Measurements from ENCODE around the gene DYNLRB1. TPM values are rescaled to one million over a fixed set of nuclear protein-coding genes. Genes with fewer than 3 reads are reported as not detected.

DYNLRB1 gene
- total and polyA plus RNA-seq, 12 donors, result 132 to 408 (median 152) TPM

DNA sequence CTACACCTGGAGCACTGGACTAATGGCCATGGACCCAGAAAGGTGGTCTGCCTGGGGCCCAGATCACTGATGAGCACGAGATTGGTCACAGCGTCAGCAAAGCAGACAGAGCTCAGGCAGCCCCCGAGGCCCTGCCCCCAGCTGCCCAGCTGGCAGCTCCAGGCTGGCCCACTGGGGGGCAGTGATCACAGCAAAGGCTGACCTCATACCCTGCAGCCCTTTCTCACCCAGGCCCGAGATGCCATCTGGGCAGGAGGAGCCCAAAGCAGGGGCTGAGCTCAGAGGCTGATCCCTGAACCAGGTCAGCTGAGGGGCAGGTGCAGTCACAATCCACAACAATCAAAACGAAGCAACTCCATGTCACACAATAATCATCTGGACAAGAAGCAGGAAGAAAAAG, 46.4 kb downstream of the DYNLRB1 start:
- intact Hi-C loops (cut with DNase I), result no loop called here
- no peak overlapping the region for H3K27ac ChIP-seq

DNA sequence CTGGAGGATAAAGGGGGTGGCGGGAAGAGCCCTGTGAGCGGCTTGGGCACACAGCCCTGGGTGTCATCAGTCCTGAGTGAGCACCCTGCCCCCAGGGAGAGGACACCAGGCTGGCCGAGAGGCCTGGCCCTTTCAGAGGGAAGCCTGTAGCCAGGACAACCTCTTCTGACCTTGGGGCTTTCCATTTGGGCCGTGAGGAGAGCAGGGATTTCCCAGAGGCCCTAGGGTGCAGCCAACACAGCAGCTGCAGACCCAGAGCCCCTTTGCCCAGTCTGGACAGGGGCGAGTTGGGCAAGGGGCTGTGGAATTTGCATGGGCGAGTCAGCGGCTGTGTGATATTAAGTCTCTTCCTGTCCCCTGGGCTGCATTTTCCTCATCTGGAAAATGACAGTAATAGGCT, 48.6 kb downstream of the DYNLRB1 start:
- peaks cover 0 to 33% (median 4%) of the 10 kb centered on the region in 9 donors for H3K36me3 ChIP-seq
- ATAC-seq (peak in 6 of 8 donors; percentile 21 to 52 (median 46)), DNase-seq (no peak)
- H3K9me3 ChIP-seq, result no peaks in the 10 kb centered on the region
- H3K4me3 ChIP-seq, result no peak overlapping the region
- H3K27me3 ChIP-seq, result no peaks in the 10 kb centered on the region
- 61 to 62% methylated on average over 7 of the region's 7 CpGs for WGBS, 2 donors
- peaks cover 0 to 8% (median 4%) of the 10 kb centered on the region in 9 donors for H3K4me1 ChIP-seq
- TF ChIP-seq, protein P1, sequence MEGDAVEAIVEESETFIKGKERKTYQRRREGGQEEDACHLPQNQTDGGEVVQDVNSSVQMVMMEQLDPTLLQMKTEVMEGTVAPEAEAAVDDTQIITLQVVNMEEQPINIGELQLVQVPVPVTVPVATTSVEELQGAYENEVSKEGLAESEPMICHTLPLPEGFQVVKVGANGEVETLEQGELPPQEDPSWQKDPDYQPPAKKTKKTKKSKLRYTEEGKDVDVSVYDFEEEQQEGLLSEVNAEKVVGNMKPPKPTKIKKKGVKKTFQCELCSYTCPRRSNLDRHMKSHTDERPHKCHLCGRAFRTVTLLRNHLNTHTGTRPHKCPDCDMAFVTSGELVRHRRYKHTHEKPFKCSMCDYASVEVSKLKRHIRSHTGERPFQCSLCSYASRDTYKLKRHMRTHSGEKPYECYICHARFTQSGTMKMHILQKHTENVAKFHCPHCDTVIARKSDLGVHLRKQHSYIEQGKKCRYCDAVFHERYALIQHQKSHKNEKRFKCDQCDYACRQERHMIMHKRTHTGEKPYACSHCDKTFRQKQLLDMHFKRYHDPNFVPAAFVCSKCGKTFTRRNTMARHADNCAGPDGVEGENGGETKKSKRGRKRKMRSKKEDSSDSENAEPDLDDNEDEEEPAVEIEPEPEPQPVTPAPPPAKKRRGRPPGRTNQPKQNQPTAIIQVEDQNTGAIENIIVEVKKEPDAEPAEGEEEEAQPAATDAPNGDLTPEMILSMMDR (IDR thresholded peaks at IDR 0.05), result no peak
- intact Hi-C loops (cut with DNase I), result no loop called here
- peak overlapping the region in 5 of 10 donors; percentile 4 to 45 (median 41) for H3K27ac ChIP-seq

More for the DNA sequence above, 46.4 kb downstream of the DYNLRB1 start:
- ATAC-seq, result no peak
- Histone ChIP-seq H3K9me3 (no peaks in the 10 kb centered on the region), H3K36me3 (peaks cover 0 to 28% (median 0%) of the 10 kb centered on the region in 9 donors), H3K27me3 (no peaks in the 10 kb centered on the region), H3K4me3 (no peak overlapping the region), H3K4me1 (peaks cover 0 to 22% (median 18%) of the 10 kb centered on the region in 9 donors)
- WGBS, 2 donors, result 60 to 71% methylated on average over 5 of the region's 5 CpGs
- no peak for DNase-seq
- TF ChIP-seq, protein P1 (IDR thresholded peaks at IDR 0.05), result peak in 8 of 9 donors; percentile 15 to 50 (median 36)

DNA sequence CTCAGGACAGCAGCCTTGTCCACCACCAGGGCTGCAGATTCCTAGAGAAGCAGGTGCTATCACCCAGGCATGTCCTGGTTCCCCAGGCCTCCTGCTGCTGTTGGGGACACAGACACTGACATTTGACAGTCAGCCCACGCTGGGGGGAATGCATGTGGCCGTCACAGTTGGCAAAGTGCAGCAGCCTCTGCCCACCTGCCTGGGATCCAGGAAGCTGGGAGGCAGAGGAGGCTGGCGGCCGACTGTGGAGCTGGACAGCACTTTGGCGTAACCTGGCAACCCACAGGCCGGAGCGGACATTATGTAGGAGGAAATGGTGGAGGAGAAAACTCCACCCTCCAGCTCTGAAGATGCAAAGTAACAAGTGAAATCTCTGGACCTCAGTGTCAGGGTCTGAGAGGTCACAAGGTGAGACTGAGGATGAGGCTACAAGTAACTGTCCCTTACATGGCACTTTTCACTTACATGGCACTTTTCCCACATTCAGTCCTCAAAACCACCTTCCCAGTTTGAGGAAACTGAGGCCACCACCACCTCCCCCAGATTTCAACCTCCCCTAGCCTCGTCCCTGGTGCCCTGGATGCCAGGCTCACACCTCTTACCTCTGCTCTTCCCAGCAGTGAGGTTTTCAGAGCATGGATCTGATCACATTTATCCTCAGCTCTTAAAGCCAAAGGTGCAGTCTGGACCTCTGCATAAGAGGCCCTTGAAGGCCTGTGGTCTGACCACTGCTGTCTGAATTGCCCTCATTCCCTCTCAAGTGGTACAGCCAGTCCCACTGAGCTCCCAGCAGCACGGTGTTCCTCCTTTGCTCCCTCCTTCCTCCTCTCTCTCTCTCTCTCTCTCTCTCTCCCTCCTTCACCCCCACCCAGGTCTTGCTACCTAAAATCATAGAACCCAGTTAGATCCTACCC, 51.0 kb downstream of the DYNLRB1 start:
- Histone ChIP-seq H3K27me3 (no peaks in the 10 kb centered on the region), H3K9me3 (no peaks in the 10 kb centered on the region), H3K4me3 (no peak overlapping the region), H3K27ac (no peak overlapping the region), H3K36me3 (peaks cover 0 to 37% (median 5%) of the 10 kb centered on the region in 9 donors), H3K4me1 (peaks cover 0 to 16% (median 4%) of the 10 kb centered on the region in 9 donors)
- TF ChIP-seq, protein P1 (IDR thresholded peaks at IDR 0.05), result no peak
- DNase-seq, result no peak
- no peak for ATAC-seq
- 87 to 90% methylated on average over 9 of the region's 9 CpGs for WGBS, 2 donors
- intact Hi-C loops (cut with DNase I), result no loop called here

DNA sequence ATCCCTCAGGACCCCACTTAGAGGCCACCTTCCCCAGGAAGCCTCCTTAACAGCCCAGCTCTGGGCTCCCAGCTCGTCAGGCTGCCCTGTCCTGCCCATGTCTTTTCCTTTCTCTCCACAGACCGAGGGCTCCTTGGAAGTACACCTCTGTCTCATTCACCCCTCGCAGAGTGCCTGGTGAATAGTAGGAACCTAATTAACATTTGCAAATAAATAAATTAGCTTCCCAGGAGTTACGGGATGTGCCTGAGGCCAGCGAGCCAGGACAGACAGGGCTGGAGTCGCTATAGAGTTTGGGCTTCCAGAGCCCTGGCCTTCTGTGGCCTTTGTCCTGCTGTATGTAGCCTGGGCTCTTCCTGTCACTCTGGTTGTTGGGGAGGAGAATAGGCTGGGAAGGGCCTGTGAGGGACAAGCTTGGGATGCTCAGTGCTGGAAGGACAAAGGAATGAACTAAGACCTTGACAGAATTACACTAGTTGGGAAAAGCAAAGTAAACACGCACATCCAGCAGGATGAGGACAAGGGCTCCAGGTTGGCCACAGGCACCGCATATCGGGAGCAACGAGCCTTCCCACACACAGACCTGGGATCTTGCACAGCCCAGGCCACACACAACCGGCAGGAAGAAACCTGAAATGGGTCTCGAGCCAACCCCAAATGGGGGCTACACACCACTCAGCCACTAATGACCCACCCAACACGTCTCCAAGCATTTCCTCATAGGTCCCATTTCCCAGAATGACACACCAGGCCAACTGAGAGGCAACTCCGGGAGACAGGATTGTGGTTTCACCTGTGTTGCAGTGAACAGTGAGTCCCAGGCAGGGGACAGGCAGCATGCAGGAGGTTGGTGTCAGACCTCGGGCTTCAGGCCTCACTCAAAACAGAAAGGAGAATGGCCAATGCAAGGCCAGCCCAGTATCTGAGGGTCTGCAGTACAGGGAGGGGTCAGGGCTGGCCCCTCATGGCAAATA, 52.0 kb downstream of the DYNLRB1 start:
- ATAC-seq (no peak), DNase-seq (no peak)
- TF ChIP-seq, protein P1 (IDR thresholded peaks at IDR 0.05), result no peak
- Histone ChIP-seq H3K4me1 (peaks cover 0 to 16% (median 4%) of the 10 kb centered on the region in 9 donors), H3K4me3 (no peak overlapping the region), H3K27ac (no peak overlapping the region), H3K27me3 (no peaks in the 10 kb centered on the region), H3K36me3 (peaks cover 0 to 47% (median 5%) of the 10 kb centered on the region in 9 donors), H3K9me3 (no peaks in the 10 kb centered on the region)
- intact Hi-C loops (cut with DNase I), result no loop called here
- WGBS, 2 donors, result 93 to 95% methylated on average over 15 of the region's 15 CpGs

Measured in heart right ventricle (tissue), 16 donors.